Hepatocyte (in vitro differentiated cells): ENCODE data around the gene KIF20A.

Experiments used
- CTCF ChIP-seq: fragments of 200-600 bp; sonication (generic); IDR thresholded peaks from 2 replicates; pipeline ENCODE4 v1.5.1; 2016; ENCODE audit warnings: antibody characterized with exemption, mild to moderate bottlenecking; ENCODE audit not compliant: poor library complexity
- EZH2 ChIP-seq: fragments of 200-600 bp; sonication (generic); IDR thresholded peaks from 2 replicates; pipeline ENCODE4 v1.6.1; 2016; ENCODE audit warnings: antibody characterized with exemption, mild to moderate bottlenecking, borderline replicate concordance
- EZH2phosphoT487 ChIP-seq: fragments of 200-600 bp; sonication (generic); IDR thresholded peaks from one replicate; pipeline ENCODE4 v1.6.1; 2018; ENCODE audit warnings: antibody characterized with exemption, mild to moderate bottlenecking, low read depth, moderate library complexity; ENCODE audit not compliant: unreplicated experiment, severe bottlenecking

GRCh38 chr5:138223532-138223931, 44.6 kb downstream of the KIF20A start:
- TF ChIP-seq EZH2 (no peak), EZH2phosphoT487 (no peak), CTCF (no peak)
